WTC11 (cell line): Measurements from ENCODE around the gene ODAD3. TPM values are rescaled to one million over a fixed set of nuclear protein-coding genes. Genes with fewer than 3 reads are reported as not detected.

ENCODE experiments used
- ATAC-seq: fragments of 200-7000 bp; cut with Tn5 transposase; 2 replicates; pipeline ENCODE4 v1.10.0; 2021; ENCODE audit warnings: mild to moderate bottlenecking, moderate library complexity
- CTCF ChIA-PET: fragments of 300-600 bp; sonication (Branson Sonifier 250); formaldehyde crosslinking; loops from one replicate; lab custom pipeline; 2021; ENCODE audit warnings: antibody characterized with exemption; lab: Charles Lee
- POLR2A ChIA-PET: fragments of 350-600 bp; sonication (Branson Sonifier 250); formaldehyde crosslinking; loops from one replicate; lab custom pipeline; 2021; ENCODE audit warnings: antibody characterized with exemption; lab: Charles Lee
- DNase-seq: peaks from one replicate; pipeline ENCODE4 v3.0.0; 2021; ENCODE audit warnings: low spot score
- H3K27ac Mint-ChIP-seq: 2 replicates; pipeline ENCODE4 v1.8.0; 2021; ENCODE audit warnings: mixed read lengths
- H3K27me3 Mint-ChIP-seq: 2 replicates; pipeline ENCODE4 v1.8.0; 2021; ENCODE audit warnings: low read depth, mild to moderate bottlenecking, moderate library complexity, mixed read lengths
- H3K36me3 Mint-ChIP-seq: 2 replicates; pipeline ENCODE4 v1.8.0; 2021; ENCODE audit warnings: mixed read lengths
- H3K4me1 Mint-ChIP-seq: 2 replicates; pipeline ENCODE4 v1.8.0; 2022; ENCODE audit warnings: mixed read lengths
- H3K4me3 Mint-ChIP-seq: 2 replicates; pipeline ENCODE4 v1.8.0; 2021; ENCODE audit warnings: mild to moderate bottlenecking, moderate library complexity, mixed read lengths
- H3K9me3 Mint-ChIP-seq: 2 replicates; pipeline ENCODE4 v1.8.0; 2021; ENCODE audit warnings: mixed read lengths
- ATF6 ChIP-seq: sonication (generic); formaldehyde crosslinking; IDR thresholded peaks from 2 replicates; pipeline ENCODE4 v1.8.1; 2023; ENCODE audit warnings: mild to moderate bottlenecking, missing genetic modification reagents
- ETV6 ChIP-seq: sonication (generic); formaldehyde crosslinking; IDR thresholded peaks from 2 replicates; pipeline ENCODE4 v1.8.1; 2022; ENCODE audit warnings: mild to moderate bottlenecking, missing genetic modification reagents
- KAT7 ChIP-seq: sonication (generic); formaldehyde crosslinking; IDR thresholded peaks from 2 replicates; pipeline ENCODE4 v1.8.1; 2023; ENCODE audit warnings: missing genetic modification reagents, mild to moderate bottlenecking, borderline replicate concordance
- TCF7 ChIP-seq: sonication (generic); formaldehyde crosslinking; IDR thresholded peaks from 2 replicates; pipeline ENCODE4 v1.8.0; 2022; ENCODE audit warnings: mild to moderate bottlenecking, low read depth, missing genetic modification reagents, moderate library complexity
- ZNF219 ChIP-seq: sonication (generic); formaldehyde crosslinking; IDR thresholded peaks from 2 replicates; pipeline ENCODE4 v1.8.0; 2023; ENCODE audit warnings: missing genetic modification reagents, mild to moderate bottlenecking, borderline replicate concordance
- ZNF263 ChIP-seq: sonication (generic); formaldehyde crosslinking; IDR thresholded peaks from 2 replicates; pipeline ENCODE4 v1.8.1; 2022; ENCODE audit warnings: low read depth, mild to moderate bottlenecking, moderate library complexity, missing genetic modification reagents
- ZNF317 ChIP-seq: sonication (generic); formaldehyde crosslinking; IDR thresholded peaks from 2 replicates; pipeline ENCODE4 v1.8.1; 2023; ENCODE audit warnings: low read depth, mild to moderate bottlenecking, moderate library complexity, missing genetic modification reagents, borderline replicate concordance
- total RNA-seq: library from RNA; stranded (reverse); gene quantifications from 3 replicates; pipeline ENCODE4 v1.2.3, GENCODE V29; 2021
- TF ChIP-seq, protein P1 (sequence below): sonication (generic); formaldehyde crosslinking; IDR thresholded peaks from 2 replicates; pipeline ENCODE4 v1.8.0; 2023; ENCODE audit warnings: mild to moderate bottlenecking, missing genetic modification reagents
- TF ChIP-seq, protein P2 (sequence below): fragments of 200-600 bp; IDR thresholded peaks from 2 replicates; pipeline ENCODE4 v1.8.0; 2022; ENCODE audit warnings: antibody characterized with exemption

Gene ODAD3
- total RNA-seq, 1 experiment from 2014 or later, result 4.1 TPM

DNA sequence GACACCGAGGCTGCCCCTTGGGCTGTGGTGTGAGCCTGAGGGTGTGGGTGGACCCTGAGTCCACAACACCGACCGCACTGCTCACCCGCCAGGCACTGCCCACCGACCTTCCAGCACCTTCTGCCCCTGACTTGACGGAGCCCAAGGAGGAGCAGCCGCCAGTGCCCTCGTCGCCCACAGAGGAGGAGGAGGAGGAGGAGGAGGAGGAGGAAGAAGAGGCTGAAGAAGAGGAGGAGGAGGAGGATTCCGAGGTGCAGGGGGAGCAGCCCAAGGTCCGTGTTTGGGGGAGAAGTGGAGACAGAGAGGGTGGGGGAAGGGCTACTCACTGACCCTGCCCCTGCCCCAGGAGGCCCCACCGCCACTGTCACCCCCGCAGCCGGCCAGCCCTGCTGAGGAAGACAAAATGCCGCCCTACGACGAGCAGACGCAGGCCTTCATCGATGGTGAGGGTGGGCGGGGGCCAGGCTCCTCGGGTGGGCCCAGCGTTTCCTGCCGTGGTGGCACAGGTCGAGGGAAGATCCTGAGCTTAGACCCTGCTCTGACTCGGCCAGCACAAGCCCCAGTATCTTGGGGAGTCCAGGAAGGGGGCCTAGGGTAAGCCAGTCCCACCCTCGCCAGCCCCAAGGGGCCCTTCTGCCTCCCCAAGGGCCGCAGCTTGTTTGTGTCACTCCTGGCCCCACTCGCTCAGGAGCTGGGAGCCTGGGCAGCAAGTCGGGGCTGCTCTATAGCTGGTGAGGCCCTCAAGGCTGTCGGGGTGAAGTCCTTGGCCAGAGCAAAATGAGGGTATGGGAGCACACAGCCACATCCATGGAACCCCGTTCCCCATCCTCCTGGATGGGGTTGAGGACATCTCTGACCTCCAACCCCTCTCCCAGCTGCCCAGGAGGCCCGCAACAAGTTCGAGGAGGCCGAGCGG lies 12.7 kb upstream of the ODAD3 start:
- DNase-seq, result no peak
- no peaks in the 10 kb centered on the region; the same call in 1 of the 2 replicates for H3K27me3 Mint-ChIP-seq
- ChIA-PET CTCF (interaction anchor here (1.8 to 4.7 kb wide), 3 partner anchors 13 to 154 kb away, joined by 6 to 18 read pairs (median 13); partner anchors contain the start of genes ODAD3 and PRKCSH), POLR2A (no interaction called here)
- peaks cover 16% of the 10 kb centered on the region for H3K4me1 Mint-ChIP-seq
- H3K4me3 Mint-ChIP-seq, result no peak overlapping the region
- H3K36me3 Mint-ChIP-seq, result peaks cover 6% of the 10 kb centered on the region
- ATAC-seq, result no peak
- no peak overlapping the region for H3K27ac Mint-ChIP-seq
- no peak for TF ChIP-seq KAT7 (CRISPR knock-in tag)
- TF ChIP-seq ATF6 (CRISPR knock-in tag), result no peak
- TF ChIP-seq ZNF219 (CRISPR knock-in tag), result no peak
- no peaks in the 10 kb centered on the region for H3K9me3 Mint-ChIP-seq

GRCh38 chr19:11446652-11447301 lies 11.9 kb upstream of the ODAD3 start:
- peaks cover 11% of the 10 kb centered on the region for H3K36me3 Mint-ChIP-seq
- ChIA-PET CTCF (interaction anchor here (1.1 to 6.5 kb wide), 11 partner anchors 12 to 203 kb away, joined by 3 to 103 read pairs (median 6); partner anchors contain the start of genes EPOR, ODAD3, PRKCSH and RGL3), POLR2A (interaction anchor here (0.9 to 1.4 kb wide), 2 partner anchors 64 to 65 kb away, joined by 3 to 4 read pairs; no protein-coding TSS in a partner anchor)
- peaks cover 7% of the 10 kb centered on the region for H3K4me1 Mint-ChIP-seq
- DNase-seq (peak; percentile 88), ATAC-seq (peak; percentile 83)
- H3K4me3 Mint-ChIP-seq, result no peak overlapping the region
- no peaks in the 10 kb centered on the region for H3K9me3 Mint-ChIP-seq
- H3K27me3 Mint-ChIP-seq, result no peaks in the 10 kb centered on the region; the same call in 1 of the 2 replicates
- H3K27ac Mint-ChIP-seq, result no peak overlapping the region
- TF ChIP-seq ZNF263 (CRISPR knock-in tag), result no peak
- TF ChIP-seq, protein P1, sequence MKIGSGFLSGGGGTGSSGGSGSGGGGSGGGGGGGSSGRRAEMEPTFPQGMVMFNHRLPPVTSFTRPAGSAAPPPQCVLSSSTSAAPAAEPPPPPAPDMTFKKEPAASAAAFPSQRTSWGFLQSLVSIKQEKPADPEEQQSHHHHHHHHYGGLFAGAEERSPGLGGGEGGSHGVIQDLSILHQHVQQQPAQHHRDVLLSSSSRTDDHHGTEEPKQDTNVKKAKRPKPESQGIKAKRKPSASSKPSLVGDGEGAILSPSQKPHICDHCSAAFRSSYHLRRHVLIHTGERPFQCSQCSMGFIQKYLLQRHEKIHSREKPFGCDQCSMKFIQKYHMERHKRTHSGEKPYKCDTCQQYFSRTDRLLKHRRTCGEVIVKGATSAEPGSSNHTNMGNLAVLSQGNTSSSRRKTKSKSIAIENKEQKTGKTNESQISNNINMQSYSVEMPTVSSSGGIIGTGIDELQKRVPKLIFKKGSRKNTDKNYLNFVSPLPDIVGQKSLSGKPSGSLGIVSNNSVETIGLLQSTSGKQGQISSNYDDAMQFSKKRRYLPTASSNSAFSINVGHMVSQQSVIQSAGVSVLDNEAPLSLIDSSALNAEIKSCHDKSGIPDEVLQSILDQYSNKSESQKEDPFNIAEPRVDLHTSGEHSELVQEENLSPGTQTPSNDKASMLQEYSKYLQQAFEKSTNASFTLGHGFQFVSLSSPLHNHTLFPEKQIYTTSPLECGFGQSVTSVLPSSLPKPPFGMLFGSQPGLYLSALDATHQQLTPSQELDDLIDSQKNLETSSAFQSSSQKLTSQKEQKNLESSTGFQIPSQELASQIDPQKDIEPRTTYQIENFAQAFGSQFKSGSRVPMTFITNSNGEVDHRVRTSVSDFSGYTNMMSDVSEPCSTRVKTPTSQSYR (CRISPR knock-in tag), result no peak
- TF ChIP-seq, protein P2, sequence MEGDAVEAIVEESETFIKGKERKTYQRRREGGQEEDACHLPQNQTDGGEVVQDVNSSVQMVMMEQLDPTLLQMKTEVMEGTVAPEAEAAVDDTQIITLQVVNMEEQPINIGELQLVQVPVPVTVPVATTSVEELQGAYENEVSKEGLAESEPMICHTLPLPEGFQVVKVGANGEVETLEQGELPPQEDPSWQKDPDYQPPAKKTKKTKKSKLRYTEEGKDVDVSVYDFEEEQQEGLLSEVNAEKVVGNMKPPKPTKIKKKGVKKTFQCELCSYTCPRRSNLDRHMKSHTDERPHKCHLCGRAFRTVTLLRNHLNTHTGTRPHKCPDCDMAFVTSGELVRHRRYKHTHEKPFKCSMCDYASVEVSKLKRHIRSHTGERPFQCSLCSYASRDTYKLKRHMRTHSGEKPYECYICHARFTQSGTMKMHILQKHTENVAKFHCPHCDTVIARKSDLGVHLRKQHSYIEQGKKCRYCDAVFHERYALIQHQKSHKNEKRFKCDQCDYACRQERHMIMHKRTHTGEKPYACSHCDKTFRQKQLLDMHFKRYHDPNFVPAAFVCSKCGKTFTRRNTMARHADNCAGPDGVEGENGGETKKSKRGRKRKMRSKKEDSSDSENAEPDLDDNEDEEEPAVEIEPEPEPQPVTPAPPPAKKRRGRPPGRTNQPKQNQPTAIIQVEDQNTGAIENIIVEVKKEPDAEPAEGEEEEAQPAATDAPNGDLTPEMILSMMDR, result peak; percentile 77
- TF ChIP-seq, all 79 proteins: peak for 1

DNA sequence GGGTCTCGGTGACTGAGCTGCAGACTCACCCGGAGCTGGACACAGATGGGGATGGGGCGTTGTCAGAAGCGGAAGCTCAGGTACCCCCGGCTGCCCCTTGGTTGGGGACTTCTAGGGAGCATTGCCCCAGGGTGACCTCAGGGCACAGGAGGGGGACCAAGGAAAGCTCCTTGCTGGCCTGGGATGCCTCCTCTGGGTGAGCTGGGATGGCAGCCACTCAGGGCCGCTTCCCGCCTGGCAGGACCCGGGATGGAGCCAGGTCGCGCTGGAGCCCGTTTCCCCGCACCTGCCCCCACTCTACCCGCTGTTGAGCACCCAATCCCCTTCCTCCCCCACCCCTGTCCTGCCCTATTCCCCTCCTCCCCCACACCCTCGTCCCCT lies 11.3 kb upstream of the ODAD3 start:
- TF ChIP-seq ETV6, result no peak
- TF ChIP-seq ZNF317, result no peak
- no peak for TF ChIP-seq TCF7 (CRISPR knock-in tag)
- no peak for DNase-seq
- POLR2A ChIA-PET, result interaction anchor here (0.8 to 1.4 kb wide), 3 partner anchors 25 to 65 kb away, joined by 3 to 4 read pairs (median 4); no protein-coding TSS in a partner anchor
- H3K4me1 Mint-ChIP-seq, result peaks cover 7% of the 10 kb centered on the region; the same call in 1 of the 2 replicates
- H3K9me3 Mint-ChIP-seq, result no peaks in the 10 kb centered on the region
- no peak overlapping the region for H3K4me3 Mint-ChIP-seq
- H3K27ac Mint-ChIP-seq, result no peak overlapping the region
- H3K36me3 Mint-ChIP-seq, result peaks cover 16% of the 10 kb centered on the region
- CTCF ChIA-PET, result interaction anchor here (0.6 to 6.5 kb wide), 15 partner anchors 9 to 247 kb away, joined by 3 to 103 read pairs (median 5); partner anchors contain the start of genes EPOR, ODAD3, PRKCSH and RGL3
- no peaks in the 10 kb centered on the region; the same call in 1 of the 2 replicates for H3K27me3 Mint-ChIP-seq
- ATAC-seq, result 0 out of 2 replicates have a peak, but pooled peaks have one; percentile 7
